HG02884 (cell line): ENCODE data around the gene IL1RAP.
"Not testable (repeated sequence)": the region's sequence is repeated elsewhere in the genome, so short reads cannot be mapped to it uniquely, and the experiment has no call there.

ENCODE experiments used
- ATAC-seq: cut with Tn5 transposase; IDR thresholded peaks from one replicate; pipeline ENCODE4 v1.9.1; 2021; ENCODE audit warnings: mild to moderate bottlenecking, moderate library complexity; ENCODE audit not compliant: unreplicated experiment

IL1RAP gene

DNA sequence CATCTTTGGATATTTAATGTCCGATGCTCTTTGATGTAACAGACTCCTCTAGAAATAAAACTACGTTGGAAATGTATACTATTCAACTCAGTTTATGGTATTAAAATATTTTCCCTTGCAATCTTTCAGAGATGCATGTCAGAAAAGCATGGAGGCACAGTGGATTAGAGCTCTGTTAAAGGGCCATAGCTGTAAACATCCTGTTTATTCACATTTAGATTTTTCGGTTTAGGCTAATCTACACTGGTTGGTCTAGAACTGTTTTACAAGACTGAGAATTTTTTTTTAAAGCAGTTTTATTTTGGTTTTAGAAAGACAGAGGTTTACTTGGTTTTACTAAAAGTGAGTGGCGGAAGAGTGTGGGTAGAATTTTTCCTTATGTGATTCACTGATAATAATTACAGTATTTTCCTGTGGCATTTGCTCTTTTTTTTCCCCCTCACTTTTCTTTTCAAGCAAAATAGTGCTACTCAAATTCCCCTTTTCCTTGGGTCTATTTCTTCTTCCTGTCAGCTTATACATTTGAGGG lies 132.1 kb downstream of the IL1RAP start:
- ATAC-seq: no peak

DNA sequence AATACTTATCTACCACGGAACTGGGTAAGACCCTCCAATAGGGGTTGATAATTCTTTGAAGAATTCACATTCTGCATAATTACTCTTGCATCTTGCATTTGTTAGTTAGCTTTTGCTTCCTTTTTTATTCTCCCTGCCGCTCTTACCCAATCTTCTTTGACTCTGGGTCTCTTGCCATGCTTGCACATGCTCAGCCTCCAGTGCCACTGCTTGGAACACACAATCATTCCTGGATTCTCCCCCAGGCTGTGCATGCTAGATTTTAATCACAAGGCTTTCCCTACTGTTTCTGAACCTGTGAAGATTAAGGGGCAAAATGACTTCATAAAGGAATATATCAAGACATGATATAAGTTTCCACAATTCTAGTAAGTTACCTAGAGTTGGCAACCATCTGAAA lies 133.1 kb downstream of the IL1RAP start:
- ATAC-seq: no peak

DNA sequence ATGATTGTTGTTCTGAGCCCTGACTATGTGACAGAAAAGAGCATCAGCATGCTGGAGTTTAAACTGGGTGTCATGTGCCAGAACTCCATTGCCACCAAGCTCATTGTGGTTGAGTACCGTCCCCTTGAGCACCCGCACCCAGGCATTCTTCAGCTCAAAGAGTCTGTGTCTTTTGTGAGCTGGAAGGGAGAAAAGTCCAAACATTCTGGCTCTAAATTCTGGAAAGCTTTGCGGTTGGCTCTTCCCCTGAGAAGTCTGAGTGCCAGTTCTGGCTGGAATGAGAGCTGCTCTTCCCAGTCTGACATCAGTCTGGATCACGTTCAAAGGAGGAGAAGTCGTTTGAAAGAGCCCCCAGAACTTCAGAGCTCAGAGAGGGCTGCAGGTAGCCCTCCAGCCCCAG lies 142.0 kb downstream of the IL1RAP start:
- no peak for ATAC-seq

DNA sequence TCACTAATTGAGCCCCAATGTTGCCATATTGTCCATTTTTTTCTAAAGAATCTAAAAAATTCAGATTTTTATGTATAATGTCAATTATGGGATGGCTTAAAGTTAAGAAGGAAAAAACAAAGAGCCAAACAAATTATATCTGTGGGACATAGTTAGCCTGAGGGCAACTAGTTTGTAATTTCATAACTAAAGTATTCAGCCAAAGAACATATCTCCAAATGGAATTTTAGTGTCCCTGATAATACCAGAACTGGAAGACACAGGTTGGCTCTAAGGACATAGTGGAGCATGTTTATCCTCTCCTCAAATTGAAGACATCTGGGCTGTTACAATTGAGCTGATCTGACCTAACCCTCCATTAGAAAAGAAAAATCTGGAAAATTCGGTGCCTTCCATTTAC lies 144.2 kb downstream of the IL1RAP start:
- ATAC-seq: no peak

DNA sequence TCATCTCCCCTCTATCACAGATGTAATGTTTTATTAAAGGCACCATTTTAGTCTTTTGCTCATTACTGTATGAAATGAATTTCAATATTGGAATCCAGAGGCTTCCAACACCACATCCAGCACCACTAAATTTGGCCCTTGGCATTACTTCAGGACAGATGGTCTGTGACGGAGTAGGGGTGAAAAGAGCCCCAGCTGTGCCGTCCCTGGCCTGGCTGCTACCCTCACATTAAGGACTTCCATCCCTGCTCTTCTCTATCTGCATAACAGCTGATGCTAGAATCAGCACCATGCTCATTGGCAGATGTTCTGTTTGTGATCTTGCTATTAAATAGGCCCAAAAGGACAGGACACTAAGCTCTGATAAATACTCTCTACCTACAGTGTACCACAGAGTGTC lies 152.9 kb downstream of the IL1RAP start:
- ATAC-seq: no peak

DNA sequence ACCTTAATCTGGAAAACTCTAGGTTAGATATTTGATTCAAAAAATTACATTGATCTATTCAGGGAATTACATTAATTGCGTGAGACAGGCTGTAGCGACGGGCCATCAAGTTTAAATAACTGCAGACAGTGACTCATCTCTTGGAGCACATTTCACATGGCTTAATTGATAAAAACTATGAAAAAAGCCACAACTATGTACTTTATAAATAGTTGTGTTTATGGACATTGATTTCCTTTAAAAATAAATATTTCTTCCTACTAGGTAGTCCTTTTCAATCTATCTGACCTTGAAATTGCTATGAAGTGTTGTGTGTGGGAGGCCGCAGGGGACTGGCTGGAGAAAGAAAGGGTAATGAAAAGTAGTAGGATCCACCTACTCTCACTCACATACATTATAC lies 157.8 kb downstream of the IL1RAP start:
- ATAC-seq: no peak

DNA sequence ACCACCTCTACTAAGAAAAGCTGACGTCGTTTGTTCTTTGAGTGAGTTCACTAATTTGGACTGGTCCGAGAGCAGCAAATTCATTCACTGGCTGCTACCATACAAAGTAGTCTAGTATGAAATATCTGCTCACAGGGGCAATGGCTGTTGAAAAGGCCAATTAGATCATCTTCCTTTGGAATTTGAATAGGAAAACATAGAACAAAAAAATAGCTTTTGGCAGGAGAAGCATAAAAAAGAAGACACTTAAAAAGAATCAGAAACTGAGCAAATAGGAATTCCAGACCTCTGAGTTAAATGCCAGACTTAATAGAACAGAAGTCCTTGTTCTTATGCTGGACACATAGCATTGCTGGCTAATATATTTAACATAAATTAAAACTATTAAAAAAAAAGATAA lies 159.3 kb downstream of the IL1RAP start:
- ATAC-seq: no peak

DNA sequence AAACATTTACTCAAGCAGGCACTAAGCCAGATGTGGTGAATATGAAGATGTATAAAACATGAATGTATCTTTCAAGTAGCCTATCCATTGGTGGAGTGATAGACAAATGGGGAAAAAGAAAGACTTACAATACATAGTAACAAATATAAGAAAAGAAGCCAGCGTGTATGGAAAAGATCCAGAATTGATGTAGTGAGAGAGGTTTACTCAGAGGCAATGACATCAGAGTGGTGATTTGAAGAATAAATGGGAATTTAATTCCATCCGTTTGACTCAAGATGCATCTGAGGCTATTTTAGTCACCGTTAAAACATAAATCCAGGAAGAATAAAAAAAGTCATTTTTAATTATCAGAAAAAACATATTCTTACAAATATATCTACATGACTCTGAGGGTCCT lies 162.6 kb downstream of the IL1RAP start:
- ATAC-seq: no peak

DNA sequence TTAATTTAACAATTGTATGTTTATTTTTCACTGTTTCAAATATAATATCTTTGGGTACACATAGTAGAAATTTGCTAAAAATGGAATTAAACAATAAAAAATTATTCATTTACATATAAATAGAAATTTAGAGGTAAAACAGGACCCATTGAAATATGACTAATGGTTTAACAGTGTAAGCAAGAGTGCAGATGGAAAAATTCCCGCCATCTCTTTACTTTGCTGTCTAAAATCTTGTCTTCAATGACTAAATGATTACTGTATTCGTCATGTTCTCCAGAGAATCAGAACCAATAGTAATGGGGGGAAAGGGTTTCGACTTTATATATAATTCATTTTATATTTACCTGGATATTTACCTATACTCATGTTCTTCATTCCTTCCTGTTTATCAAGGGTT lies 163.1 kb downstream of the IL1RAP start:
- ATAC-seq: no peak

DNA sequence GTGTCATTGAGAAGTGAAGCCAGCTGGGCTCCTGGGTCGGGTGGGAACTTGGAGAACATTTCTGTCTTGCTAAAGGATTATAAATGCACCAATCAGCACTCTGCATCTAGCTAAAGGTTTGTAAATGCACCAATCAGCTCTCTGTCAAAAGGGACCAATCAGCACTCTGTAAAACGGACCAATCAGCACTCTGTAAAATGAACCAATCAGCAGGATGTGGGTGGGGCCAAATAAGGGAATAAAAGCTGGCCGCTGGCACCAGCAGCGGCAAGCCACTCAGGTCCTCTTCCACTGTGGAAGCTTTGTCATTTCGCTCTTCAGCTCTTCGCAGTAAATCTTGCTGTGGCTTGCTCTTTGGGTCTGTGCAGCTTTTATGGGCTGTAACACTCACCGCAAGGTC lies 164.0 kb downstream of the IL1RAP start:
- not testable (repeated sequence) for ATAC-seq

DNA sequence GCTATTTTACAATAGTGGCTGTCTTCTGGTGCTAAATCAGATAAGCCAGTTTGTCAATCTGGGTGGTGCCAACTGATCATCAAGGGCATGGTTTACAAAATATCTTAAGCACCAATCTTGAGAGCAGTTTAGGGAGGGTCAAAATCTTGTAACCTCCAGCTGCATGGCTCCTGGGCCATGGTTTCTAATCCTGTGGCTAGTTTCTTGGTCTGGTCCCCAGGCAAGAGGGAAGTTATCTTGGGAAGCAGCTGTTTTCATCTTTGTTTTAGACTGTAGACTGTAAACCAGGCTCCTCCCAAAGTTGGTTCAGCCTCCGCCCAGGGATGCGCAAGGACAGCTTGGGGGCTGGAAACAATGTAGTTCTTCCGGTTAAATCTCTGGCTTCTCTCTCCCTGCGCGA lies 166.8 kb downstream of the IL1RAP start:
- ATAC-seq: no peak

DNA sequence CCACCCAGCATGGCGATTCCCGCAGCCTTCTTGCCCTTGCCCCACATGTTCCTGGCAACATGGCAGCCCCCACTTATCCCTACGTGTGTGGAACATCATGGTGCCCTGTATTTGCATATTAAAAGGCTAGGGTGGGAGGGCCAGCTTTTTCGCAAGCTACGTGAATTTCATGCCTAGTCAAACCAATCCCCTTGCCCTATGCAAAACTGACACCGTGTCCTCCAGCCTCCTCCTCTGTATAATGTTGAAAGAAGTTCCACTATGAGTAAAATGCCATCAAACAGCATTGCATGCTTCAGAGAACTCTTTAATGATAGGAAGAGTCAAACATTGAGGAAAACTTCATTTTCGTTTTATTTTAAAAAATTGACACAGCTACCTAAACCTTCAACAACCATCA lies 170.9 kb downstream of the IL1RAP start:
- no peak for ATAC-seq

DNA sequence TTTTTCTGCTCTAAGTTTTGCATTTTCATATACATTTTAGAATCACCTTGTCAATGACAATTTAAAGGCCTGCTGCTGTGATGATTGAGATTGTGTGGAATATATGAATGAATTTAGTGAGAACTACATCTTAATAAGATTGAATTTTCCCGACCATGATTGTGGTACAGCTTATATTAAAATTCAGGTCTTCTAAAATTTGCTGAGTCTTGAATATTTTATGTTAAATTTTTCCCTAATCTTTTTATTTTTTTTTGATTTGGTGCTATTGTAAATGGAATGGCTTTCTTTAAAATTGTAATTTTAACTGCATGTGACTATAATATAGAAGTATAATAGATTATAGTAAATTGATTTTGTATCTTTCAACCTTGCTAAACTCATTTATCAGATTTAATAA lies 172.1 kb downstream of the IL1RAP start:
- no peak for ATAC-seq

DNA sequence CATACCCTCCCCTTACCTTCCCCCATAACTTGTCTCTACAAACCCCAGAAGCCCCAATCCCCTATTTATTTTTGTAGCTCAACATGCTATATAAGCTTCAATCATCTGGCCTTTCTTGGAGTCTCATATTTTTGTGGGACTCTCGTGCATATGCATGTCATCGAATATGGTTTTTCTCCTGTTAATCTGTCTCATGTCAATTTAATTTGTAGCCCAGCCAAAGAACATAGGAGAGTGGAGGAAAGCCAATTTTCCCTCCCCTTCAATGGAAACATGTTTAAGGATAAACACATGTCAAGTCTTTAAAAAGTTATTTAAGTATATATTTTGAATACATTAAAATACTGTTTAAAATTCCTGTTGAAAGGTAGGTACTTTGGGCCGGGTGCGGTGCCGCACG lies 176.4 kb downstream of the IL1RAP start:
- ATAC-seq: no peak

DNA sequence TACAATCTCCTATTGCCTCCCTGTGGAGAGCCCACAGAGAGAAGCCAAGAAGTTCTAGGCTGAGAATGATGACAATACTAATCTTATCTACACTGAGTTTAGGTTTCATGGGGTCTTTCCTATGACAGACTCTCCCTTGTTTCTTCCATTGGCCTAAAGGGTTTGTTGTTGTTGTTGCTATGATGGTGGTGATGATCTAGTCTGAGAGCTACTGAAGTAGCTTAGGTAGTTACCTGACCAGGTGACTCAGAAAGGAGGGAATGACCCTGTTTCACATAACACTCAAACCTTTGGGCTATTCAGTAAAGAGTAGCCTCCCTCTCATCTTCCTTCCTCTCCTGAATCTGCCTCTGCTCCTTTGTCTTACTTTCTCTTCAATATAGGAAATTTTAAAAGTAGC lies 178.4 kb downstream of the IL1RAP start:
- no peak for ATAC-seq

DNA sequence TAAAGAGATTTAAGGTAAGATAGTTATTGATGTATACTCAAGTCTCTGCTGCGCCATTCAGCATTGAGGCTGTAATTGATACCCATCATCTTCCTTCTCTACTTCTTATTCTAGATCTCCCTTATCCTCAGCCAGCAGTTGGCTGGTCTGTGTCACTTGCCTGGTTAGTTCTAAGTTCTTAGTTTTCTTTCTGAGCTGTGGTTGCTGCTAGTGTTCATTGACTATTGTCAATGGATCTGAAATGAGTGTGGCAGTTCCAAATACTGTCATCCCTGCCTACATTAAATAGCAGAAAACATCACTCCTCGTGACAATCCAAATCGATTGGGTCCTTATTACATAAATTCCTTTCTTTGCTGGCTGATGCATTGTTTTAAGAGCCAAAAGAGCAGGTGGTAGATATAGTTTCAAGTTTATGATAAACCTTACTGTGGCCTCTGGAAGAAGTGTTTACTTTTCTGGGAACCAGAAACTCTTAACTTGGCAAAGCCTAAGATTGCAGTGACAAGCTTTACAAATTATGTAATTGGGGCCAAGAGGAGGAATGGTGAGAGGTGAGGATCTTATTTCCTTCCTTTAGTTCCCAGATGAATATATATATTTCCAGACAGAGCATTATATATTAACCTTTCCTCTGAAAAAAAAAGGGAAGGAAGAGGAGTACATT lies 180.6 kb downstream of the IL1RAP start:
- no peak for ATAC-seq

DNA sequence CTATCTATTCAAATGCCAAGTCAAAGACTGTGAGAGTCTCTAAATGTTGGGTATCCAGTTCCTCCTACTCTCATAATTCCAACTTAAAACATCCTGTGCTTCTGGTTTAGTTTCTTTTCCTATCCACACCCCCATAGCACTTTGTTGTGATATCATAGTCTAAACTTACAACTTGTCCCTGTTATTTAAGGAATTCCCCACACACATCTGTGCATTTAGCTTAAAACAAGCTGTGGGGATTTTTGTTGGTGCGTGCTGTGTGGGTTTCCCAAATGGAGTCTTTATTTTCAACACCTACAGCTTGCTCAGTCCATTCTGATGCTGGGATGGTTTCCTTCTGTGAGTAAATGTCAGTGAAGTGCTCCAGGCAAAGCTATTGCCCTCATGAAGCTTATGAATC lies 181.3 kb downstream of the IL1RAP start:
- no peak for ATAC-seq

DNA sequence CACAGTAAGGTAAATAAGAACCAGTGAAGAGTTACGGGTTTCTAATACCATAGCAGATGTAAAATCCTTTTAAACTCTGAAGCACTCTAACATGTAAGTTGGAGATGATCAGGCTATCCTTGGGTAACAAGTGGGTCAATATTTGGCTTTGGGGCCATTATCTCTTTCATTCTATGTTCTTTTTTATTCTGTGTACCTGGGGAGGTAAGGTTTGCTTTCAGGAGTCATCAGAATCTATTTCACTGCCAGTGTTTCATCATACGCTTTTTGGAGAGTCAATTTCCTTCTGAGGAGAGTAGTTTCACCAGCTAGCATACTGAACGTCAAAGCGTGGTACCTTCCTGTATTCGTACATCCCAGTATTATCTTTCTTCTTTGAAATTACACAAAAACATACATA lies 182.1 kb downstream of the IL1RAP start:
- no peak for ATAC-seq

DNA sequence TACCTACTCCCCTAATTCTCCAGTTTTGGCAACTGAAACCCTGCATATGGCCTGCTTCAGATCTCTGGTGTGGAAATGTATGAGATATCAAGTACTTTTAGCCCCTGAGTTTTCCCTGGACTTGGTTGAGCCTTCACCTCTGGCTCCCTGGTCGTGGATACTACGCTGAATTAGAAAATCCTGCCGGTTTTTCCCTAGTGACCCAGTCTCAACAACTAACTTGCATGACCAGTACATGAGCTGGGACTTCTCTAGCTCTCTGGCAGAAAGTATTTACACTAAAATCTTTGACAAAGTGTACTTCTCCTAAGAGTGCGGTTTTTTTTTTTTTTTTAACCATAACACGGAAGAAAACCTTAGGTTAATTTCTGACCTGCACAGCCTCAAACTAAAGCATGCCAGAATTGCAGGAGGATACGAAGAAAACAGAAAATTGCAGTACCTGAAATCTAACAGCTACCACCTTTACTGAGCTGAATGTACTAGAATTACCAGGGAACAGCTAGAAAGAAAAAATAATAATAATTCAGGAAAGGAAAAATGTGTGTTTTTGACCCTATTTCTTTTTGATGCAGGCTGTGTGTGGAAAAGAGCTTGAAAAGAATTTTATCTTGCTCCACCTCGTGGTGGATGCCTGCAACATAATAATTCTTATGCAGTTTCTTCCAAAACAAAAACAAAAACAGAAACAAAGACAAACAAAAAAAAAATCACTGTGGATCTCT lies 183.1 kb downstream of the IL1RAP start:
- ATAC-seq: no peak

DNA sequence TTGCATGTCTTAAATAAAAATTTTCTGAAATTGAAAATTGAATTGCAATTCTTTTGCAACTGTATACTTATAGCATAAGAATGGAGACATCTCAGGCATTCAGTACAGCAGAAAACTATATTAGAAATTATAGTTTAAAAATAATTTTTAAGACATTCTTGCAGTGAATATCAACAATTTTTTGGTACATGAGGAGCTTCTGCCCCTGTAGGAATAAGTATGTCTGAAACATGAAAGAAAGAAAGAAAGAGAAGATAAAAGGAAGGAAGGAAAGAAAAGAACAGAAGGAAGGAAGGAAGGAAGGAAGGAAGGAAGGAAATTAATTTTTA lies 183.6 kb downstream of the IL1RAP start:
- ATAC-seq: no peak

DNA sequence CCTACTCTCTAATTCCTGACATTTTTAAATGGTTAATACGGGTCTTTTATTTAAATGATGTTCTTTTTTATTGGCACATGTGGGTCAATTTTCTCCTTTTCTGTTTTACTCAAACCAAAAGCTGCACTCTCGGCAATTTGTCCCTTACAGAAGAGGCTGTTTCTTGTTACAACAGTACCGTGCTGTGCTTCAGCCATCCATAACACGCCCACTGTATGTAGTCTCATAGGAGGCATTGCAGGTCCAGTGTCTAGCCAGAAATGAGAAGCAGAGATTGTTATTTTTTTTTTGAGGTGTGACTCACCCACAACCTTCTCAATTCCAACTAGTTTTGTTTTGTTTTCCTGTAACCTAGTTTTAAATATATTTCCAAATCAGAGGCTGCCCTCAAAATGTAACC lies 184.0 kb downstream of the IL1RAP start:
- no peak for ATAC-seq

DNA sequence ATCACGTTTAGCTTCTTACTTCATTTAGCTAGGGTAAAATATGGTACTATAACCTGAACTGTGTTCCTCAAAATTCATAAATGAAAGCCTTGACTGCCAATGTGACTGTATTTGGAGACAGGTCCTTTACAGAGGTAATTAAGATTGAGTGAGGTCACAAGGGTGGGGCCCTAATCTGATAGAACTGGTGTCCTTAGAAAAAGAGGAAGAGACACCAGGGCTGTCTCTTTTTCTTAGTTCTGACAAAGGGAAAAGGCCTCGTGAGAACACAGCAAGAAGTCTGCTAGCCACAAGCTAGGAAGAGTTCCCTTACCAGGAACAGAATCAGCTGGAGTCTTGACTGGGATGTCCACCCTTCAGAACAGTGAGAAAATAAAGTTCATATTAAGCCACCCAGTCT lies 185.9 kb downstream of the IL1RAP start:
- ATAC-seq: no peak

DNA sequence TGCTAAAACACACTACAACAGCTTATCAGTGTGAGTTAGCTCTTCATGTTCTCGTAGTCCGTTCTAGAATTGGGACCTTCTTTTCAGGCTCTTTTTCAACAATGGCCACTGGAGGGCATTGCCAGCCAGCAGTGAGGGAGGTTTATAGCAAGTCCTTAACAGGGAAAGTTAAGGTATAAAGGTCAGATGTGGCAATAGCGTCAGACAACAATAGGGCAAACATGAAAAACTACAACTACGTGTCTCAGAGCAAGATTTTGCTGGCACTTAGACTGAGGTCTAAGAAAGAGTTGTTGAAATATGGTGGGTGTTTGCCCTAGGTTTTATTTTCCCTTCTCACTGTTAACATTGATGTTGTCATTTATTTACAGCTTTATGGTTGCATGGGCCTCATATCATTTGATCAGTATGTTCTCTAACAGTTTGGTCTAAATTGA lies 187.2 kb downstream of the IL1RAP start:
- no peak for ATAC-seq
